Chondrocyte (in vitro differentiated cells): Measurements from ENCODE around the gene F2R. TPM values are rescaled to one million over a fixed set of nuclear protein-coding genes. Genes with fewer than 3 reads are reported as not detected.

Source experiments
- DNase-seq: peaks from one replicate; pipeline ENCODE4 v3.0.0; 2021; ENCODE audit warnings: mixed read lengths, low spot score
- H3K27ac Mint-ChIP-seq: one replicate; pipeline ENCODE4 v1.8.0; 2021; ENCODE audit warnings: mild to moderate bottlenecking, moderate library complexity, mixed read lengths; ENCODE audit not compliant: unreplicated experiment
- H3K27me3 Mint-ChIP-seq: 2 replicates; pipeline ENCODE4 v1.8.0; 2021; ENCODE audit warnings: low read depth, mixed read lengths
- H3K36me3 Mint-ChIP-seq: 2 replicates; pipeline ENCODE4 v1.8.0; 2021; ENCODE audit warnings: low read depth, mixed read lengths
- H3K4me1 Mint-ChIP-seq: 2 replicates; pipeline ENCODE4 v1.8.0; 2021; ENCODE audit warnings: low read depth, mild to moderate bottlenecking, mixed read lengths
- H3K4me3 Mint-ChIP-seq: one replicate; pipeline ENCODE4 v1.8.0; 2021; ENCODE audit warnings: mild to moderate bottlenecking, moderate library complexity, mixed read lengths; ENCODE audit not compliant: unreplicated experiment
- H3K9me3 Mint-ChIP-seq: 2 replicates; pipeline ENCODE4 v1.8.0; 2021; ENCODE audit warnings: low read depth, mixed read lengths
- CTCF ChIP-seq: fragments of 200-600 bp; sonication (generic); IDR thresholded peaks from 2 replicates; pipeline ENCODE4 v1.5.0; 2021; ENCODE audit warnings: antibody characterized with exemption, mild to moderate bottlenecking, moderate library complexity
- total RNA-seq: library from RNA; stranded (reverse); gene quantifications from 3 replicates; pipeline ENCODE4 v1.2.1, GENCODE V29; 2021

Gene F2R
- total RNA-seq, 1 donor from 2014 or later, result 126 TPM

GRCh38 chr5:76681287-76681686 is 34.6 kb upstream of the F2R start:
- H3K9me3 Mint-ChIP-seq, result no peaks in the 10 kb centered on the region

GRCh38 chr5:76682387-76682786 is 33.5 kb upstream of the F2R start:
- no peak for DNase-seq

More at GRCh38 chr5:76681287-76681686, 34.6 kb upstream of the F2R start:
- no peaks in the 10 kb centered on the region for H3K36me3 Mint-ChIP-seq
- H3K27ac Mint-ChIP-seq, result no peak overlapping the region
- no peaks in the 10 kb centered on the region for H3K27me3 Mint-ChIP-seq
- TF ChIP-seq CTCF, result no peak
- no peak overlapping the region for H3K4me3 Mint-ChIP-seq
- peaks cover 19% of the 10 kb centered on the region for H3K4me1 Mint-ChIP-seq
- no peak for DNase-seq

GRCh38 chr5:76683816-76684731 is 31.9 kb upstream of the F2R start:
- Mint-ChIP-seq H3K27me3 (no peaks in the 10 kb centered on the region), H3K36me3 (no peaks in the 10 kb centered on the region), H3K4me1 (peaks cover 32% of the 10 kb centered on the region), H3K27ac (no peak overlapping the region), H3K9me3 (peaks cover 7% of the 10 kb centered on the region), H3K4me3 (no peak overlapping the region)
- no peak for DNase-seq
- no peak for TF ChIP-seq CTCF

More at GRCh38 chr5:76682387-76682786, 33.5 kb upstream of the F2R start:
- H3K27me3 Mint-ChIP-seq, result no peaks in the 10 kb centered on the region
- H3K27ac Mint-ChIP-seq, result no peak overlapping the region
- H3K9me3 Mint-ChIP-seq, result peaks cover 7% of the 10 kb centered on the region
- peaks cover 20% of the 10 kb centered on the region for H3K4me1 Mint-ChIP-seq
- no peak for TF ChIP-seq CTCF
- no peaks in the 10 kb centered on the region for H3K36me3 Mint-ChIP-seq
- no peak overlapping the region for H3K4me3 Mint-ChIP-seq

GRCh38 chr5:76684756-76685519 is 31.0 kb upstream of the F2R start:
- Mint-ChIP-seq H3K36me3 (no peaks in the 10 kb centered on the region), H3K4me3 (no peak overlapping the region), H3K9me3 (peaks cover 7% of the 10 kb centered on the region), H3K4me1 (peaks cover 32% of the 10 kb centered on the region), H3K27me3 (no peaks in the 10 kb centered on the region), H3K27ac (no peak overlapping the region)
- no peak for DNase-seq
- TF ChIP-seq CTCF, result no peak

GRCh38 chr5:76685704-76686103 is 30.2 kb upstream of the F2R start:
- Mint-ChIP-seq H3K27me3 (no peaks in the 10 kb centered on the region), H3K4me3 (no peak overlapping the region), H3K36me3 (no peaks in the 10 kb centered on the region), H3K4me1 (peaks cover 39% of the 10 kb centered on the region), H3K9me3 (peaks cover 7% of the 10 kb centered on the region), H3K27ac (no peak overlapping the region)
- TF ChIP-seq CTCF, result no peak
- no peak for DNase-seq
